Ishikawa (cell line): Measurements from ENCODE around the gene GOT2.

Source experiments
- CEBPB ChIP-seq: IDR thresholded peaks from 2 replicates; pipeline ENCODE4 v1.6.1; 2012
- CREB1 ChIP-seq: IDR thresholded peaks from 2 replicates; pipeline ENCODE4 v1.6.1; 2012; ENCODE audit warnings: low read depth
- EGR1 ChIP-seq: IDR thresholded peaks from 2 replicates; pipeline ENCODE4 v1.6.1; 2012
- EP300 ChIP-seq: IDR thresholded peaks from 2 replicates; pipeline ENCODE4 v1.6.1; 2012; ENCODE audit warnings: borderline replicate concordance
- FOXM1 ChIP-seq: IDR thresholded peaks from 2 replicates; pipeline ENCODE4 v1.6.1; 2012; ENCODE audit warnings: low read depth, borderline replicate concordance
- NFIC ChIP-seq: IDR thresholded peaks from 2 replicates; pipeline ENCODE4 v1.6.1; 2012
- RAD21 ChIP-seq: IDR thresholded peaks from 2 replicates; pipeline ENCODE4 v1.6.1; 2012; ENCODE audit warnings: low read depth
- TAF1 ChIP-seq: IDR thresholded peaks from 2 replicates; pipeline ENCODE4 v1.6.1; 2012; ENCODE audit warnings: low read depth, mild to moderate bottlenecking
- TCF12 ChIP-seq: IDR thresholded peaks from 2 replicates; pipeline ENCODE4 v1.6.1; 2012; ENCODE audit warnings: low read depth
- TEAD4 ChIP-seq: IDR thresholded peaks from 2 replicates; pipeline ENCODE4 v1.6.1; 2012
- YY1 ChIP-seq: IDR thresholded peaks from 2 replicates; pipeline ENCODE4 v1.6.1; 2012; ENCODE audit warnings: low read depth
- ZBTB7A ChIP-seq: IDR thresholded peaks from 2 replicates; pipeline ENCODE4 v1.6.1; 2012; ENCODE audit warnings: low read depth
- TF ChIP-seq, protein P1 (sequence below): IDR thresholded peaks from 2 replicates; pipeline ENCODE4 v1.6.1; 2012; ENCODE audit warnings: low read depth, mild to moderate bottlenecking
- TF ChIP-seq, protein P2 (sequence below): IDR thresholded peaks from 2 replicates; pipeline ENCODE4 v1.6.1; 2012
- TF ChIP-seq, protein P3 (sequence below): IDR thresholded peaks from 2 replicates; pipeline ENCODE4 v1.6.1; 2012

GOT2 gene

DNA sequence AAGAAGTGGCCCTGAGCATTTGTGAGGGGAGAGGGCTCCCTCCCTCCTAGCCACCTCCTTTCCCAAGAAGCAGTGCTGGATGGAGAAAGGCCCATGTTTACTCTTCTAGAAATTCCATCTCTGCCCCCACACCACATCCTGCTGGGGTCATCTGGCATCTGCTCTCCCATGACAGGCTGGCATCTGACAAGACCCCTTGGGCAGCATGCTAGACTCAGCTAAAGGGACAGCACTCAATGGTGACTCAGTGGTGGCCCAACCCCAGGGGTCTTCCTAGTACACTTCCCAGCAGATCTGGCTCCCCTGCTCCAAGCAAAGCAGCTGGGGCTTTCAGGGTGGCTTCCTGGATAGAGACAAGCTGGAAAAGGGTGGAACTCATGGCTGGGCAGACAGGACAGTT, 63.9 kb downstream of the GOT2 start:
- TF ChIP-seq, protein P1, sequence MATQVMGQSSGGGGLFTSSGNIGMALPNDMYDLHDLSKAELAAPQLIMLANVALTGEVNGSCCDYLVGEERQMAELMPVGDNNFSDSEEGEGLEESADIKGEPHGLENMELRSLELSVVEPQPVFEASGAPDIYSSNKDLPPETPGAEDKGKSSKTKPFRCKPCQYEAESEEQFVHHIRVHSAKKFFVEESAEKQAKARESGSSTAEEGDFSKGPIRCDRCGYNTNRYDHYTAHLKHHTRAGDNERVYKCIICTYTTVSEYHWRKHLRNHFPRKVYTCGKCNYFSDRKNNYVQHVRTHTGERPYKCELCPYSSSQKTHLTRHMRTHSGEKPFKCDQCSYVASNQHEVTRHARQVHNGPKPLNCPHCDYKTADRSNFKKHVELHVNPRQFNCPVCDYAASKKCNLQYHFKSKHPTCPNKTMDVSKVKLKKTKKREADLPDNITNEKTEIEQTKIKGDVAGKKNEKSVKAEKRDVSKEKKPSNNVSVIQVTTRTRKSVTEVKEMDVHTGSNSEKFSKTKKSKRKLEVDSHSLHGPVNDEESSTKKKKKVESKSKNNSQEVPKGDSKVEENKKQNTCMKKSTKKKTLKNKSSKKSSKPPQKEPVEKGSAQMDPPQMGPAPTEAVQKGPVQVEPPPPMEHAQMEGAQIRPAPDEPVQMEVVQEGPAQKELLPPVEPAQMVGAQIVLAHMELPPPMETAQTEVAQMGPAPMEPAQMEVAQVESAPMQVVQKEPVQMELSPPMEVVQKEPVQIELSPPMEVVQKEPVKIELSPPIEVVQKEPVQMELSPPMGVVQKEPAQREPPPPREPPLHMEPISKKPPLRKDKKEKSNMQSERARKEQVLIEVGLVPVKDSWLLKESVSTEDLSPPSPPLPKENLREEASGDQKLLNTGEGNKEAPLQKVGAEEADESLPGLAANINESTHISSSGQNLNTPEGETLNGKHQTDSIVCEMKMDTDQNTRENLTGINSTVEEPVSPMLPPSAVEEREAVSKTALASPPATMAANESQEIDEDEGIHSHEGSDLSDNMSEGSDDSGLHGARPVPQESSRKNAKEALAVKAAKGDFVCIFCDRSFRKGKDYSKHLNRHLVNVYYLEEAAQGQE = no peak
- TF ChIP-seq TEAD4 (no peak), EP300 (no peak), RAD21 (no peak), NFIC (no peak), TAF1 (no peak), YY1 (no peak), EGR1 (no peak), CREB1 (no peak), FOXM1 (no peak), TCF12 (no peak), CEBPB (no peak)
- TF ChIP-seq, protein P2, sequence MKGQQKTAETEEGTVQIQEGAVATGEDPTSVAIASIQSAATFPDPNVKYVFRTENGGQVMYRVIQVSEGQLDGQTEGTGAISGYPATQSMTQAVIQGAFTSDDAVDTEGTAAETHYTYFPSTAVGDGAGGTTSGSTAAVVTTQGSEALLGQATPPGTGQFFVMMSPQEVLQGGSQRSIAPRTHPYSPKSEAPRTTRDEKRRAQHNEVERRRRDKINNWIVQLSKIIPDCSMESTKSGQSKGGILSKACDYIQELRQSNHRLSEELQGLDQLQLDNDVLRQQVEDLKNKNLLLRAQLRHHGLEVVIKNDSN = no peak
- TF ChIP-seq, protein P3, sequence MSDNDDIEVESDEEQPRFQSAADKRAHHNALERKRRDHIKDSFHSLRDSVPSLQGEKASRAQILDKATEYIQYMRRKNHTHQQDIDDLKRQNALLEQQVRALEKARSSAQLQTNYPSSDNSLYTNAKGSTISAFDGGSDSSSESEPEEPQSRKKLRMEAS = no peak

- TF ChIP-seq EP300 = no peak
- TF ChIP-seq TAF1 = no peak
- TF ChIP-seq TEAD4 = no peak
- TF ChIP-seq, protein P3 = no peak
- TF ChIP-seq, protein P2 = no peak
- no peak for TF ChIP-seq NFIC
- TF ChIP-seq ZBTB7A = no peak
- TF ChIP-seq RAD21 = no peak
- TF ChIP-seq TCF12 = no peak
- TF ChIP-seq, protein P1 = no peak
- no peak for TF ChIP-seq EGR1
- TF ChIP-seq CREB1 = no peak
Observed at GRCh38 chr16:58665200-58665599, 68.9 kb downstream of the GOT2 start.

GRCh38 chr16:58661199-58661830, 72.8 kb downstream of the GOT2 start:
- TF ChIP-seq, protein P3 = no peak
- peak; percentile 92 for TF ChIP-seq RAD21
- TF ChIP-seq, protein P2 = no peak

DNA sequence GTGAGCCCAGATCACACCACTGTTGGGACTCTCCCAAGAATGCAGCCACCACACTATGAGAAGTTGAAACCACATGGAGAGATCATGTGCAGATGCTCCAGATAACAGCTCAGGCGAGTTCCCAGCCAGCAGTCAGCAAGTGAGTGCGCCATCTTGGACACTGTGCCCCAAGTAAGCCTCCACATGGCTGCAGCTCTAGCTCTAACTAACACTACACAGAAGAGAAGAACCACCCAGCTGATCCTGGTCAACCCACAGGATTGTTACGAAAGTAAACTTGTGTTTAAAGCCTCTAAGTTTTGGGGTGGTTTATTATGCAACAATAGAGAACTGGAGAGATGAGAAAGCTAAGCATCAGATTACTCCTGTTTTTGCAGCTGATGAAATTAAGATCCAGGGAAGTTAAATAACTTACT, 75.3 kb downstream of the GOT2 start:
- TF ChIP-seq, protein P1 = no peak
- TF ChIP-seq RAD21 (no peak), TEAD4 (no peak), TAF1 (no peak), NFIC (no peak), EGR1 (no peak), ZBTB7A (no peak), CREB1 (no peak), CEBPB (no peak)
- TF ChIP-seq, protein P2 = no peak
- TF ChIP-seq, protein P3 = no peak
